HUES64 (cell line): ENCODE data around the gene PTPRN2.

Source experiments
- H3K27ac ChIP-seq: 2 replicates; pipeline ENCODE4 v1.7.0; 2013; ENCODE audit warnings: low read depth, low read length, inconsistent platforms
- H3K27me3 ChIP-seq: 2 replicates; pipeline ENCODE4 v1.6.1; 2013; ENCODE audit warnings: mild to moderate bottlenecking, low read length; ENCODE audit not compliant: insufficient read depth
- H3K36me3 ChIP-seq: 2 replicates; pipeline ENCODE4 v1.6.1; 2013; ENCODE audit warnings: mild to moderate bottlenecking, low read length; ENCODE audit not compliant: insufficient read depth
- H3K4me1 ChIP-seq: 2 replicates; pipeline ENCODE4 v1.6.1; 2013; ENCODE audit warnings: mild to moderate bottlenecking, low read length, moderate library complexity; ENCODE audit not compliant: insufficient read depth
- H3K4me3 ChIP-seq: 2 replicates; pipeline ENCODE4 v1.5.1; 2013; ENCODE audit warnings: mild to moderate bottlenecking, low read length, moderate library complexity
- H3K9ac ChIP-seq: 2 replicates; pipeline ENCODE4 v1.6.1; 2013; ENCODE audit warnings: mild to moderate bottlenecking, low read depth, low read length
- H3K9me3 ChIP-seq: 2 replicates; pipeline ENCODE4 v1.6.1; 2013; ENCODE audit warnings: low read depth, low read length; ENCODE audit not compliant: insufficient read depth
- WGBS: fragments of 150-250, 120-280 bp; methylation state at CpG from one replicate; pipeline ENCODE4 v1.1.7; 2013; ENCODE audit warnings: missing lambda C conversion rate; 5-methylcytosine and 5-hydroxymethylcytosine counted together

Gene PTPRN2

GRCh38 chr7:158026636-158027265 is 560.9 kb downstream of the PTPRN2 start:
- peaks cover 96% of the 10 kb centered on the region for H3K9me3 ChIP-seq
- no peaks in the 10 kb centered on the region for H3K36me3 ChIP-seq
- no peaks in the 10 kb centered on the region for H3K4me1 ChIP-seq
- 82% methylated on average over 17 of the region's 17 CpGs for WGBS
- H3K27ac ChIP-seq = no peak overlapping the region
- H3K27me3 ChIP-seq = no peaks in the 10 kb centered on the region
- H3K4me3 ChIP-seq = 0 out of 2 replicates have a peak overlapping the region, but pooled peaks have one; percentile 10
- H3K9ac ChIP-seq = no peak overlapping the region

GRCh38 chr7:158025686-158026600 is 561.7 kb downstream of the PTPRN2 start:
- no peak overlapping the region for H3K4me3 ChIP-seq
- no peaks in the 10 kb centered on the region for H3K4me1 ChIP-seq
- 88% methylated on average over 28 of the region's 30 CpGs for whole genome bisulfite sequencing
- no peaks in the 10 kb centered on the region for H3K27me3 ChIP-seq
- H3K9ac ChIP-seq = no peak overlapping the region
- H3K27ac ChIP-seq = no peak overlapping the region
- H3K36me3 ChIP-seq = no peaks in the 10 kb centered on the region
- H3K9me3 ChIP-seq = peaks cover 96% of the 10 kb centered on the region

- no peaks in the 10 kb centered on the region for H3K4me1 ChIP-seq
- H3K36me3 ChIP-seq = no peaks in the 10 kb centered on the region
- H3K9me3 ChIP-seq = peaks cover 96% of the 10 kb centered on the region
- no peak overlapping the region for H3K4me3 ChIP-seq
- no peaks in the 10 kb centered on the region for H3K27me3 ChIP-seq
- no peak overlapping the region for H3K27ac ChIP-seq
- WGBS = 82% methylated on average over 5 of the region's 5 CpGs
- H3K9ac ChIP-seq = no peak overlapping the region
Measured at GRCh38 chr7:158024881-158025280, 562.7 kb downstream of the PTPRN2 start.

- Histone ChIP-seq H3K27me3 (no peaks in the 10 kb centered on the region), H3K27ac (no peak overlapping the region), H3K4me1 (no peaks in the 10 kb centered on the region), H3K36me3 (no peaks in the 10 kb centered on the region), H3K4me3 (no peak overlapping the region), H3K9me3 (peaks cover 97% of the 10 kb centered on the region), H3K9ac (no peak overlapping the region)
- 59% methylated on average over 6 of the region's 6 CpGs for WGBS
Measured at GRCh38 chr7:158024351-158024715, 563.3 kb downstream of the PTPRN2 start.

- Histone ChIP-seq H3K4me3 (no peak overlapping the region), H3K9ac (no peak overlapping the region), H3K36me3 (no peaks in the 10 kb centered on the region), H3K27me3 (no peaks in the 10 kb centered on the region), H3K4me1 (no peaks in the 10 kb centered on the region), H3K27ac (no peak overlapping the region), H3K9me3 (peaks cover 98% of the 10 kb centered on the region)
- 81% methylated on average over 7 of the region's 7 CpGs for WGBS
Measured at GRCh38 chr7:158023681-158024350, 563.8 kb downstream of the PTPRN2 start.

GRCh38 chr7:158023157-158023556 is 564.5 kb downstream of the PTPRN2 start:
- 70% methylated on average over 8 of the region's 8 CpGs for WGBS
- H3K9me3 ChIP-seq = peaks cover 97% of the 10 kb centered on the region
- H3K27me3 ChIP-seq = no peaks in the 10 kb centered on the region

GRCh38 chr7:158022601-158023000 is 565.0 kb downstream of the PTPRN2 start:
- 88% methylated on average over 9 of the region's 9 CpGs for WGBS
- H3K9ac ChIP-seq = no peak overlapping the region
- H3K4me3 ChIP-seq = no peak overlapping the region
- no peaks in the 10 kb centered on the region for H3K36me3 ChIP-seq
- peaks cover 97% of the 10 kb centered on the region for H3K9me3 ChIP-seq
- H3K4me1 ChIP-seq = no peaks in the 10 kb centered on the region
- H3K27me3 ChIP-seq = no peaks in the 10 kb centered on the region
- no peak overlapping the region for H3K27ac ChIP-seq

More at GRCh38 chr7:158023157-158023556, 564.5 kb downstream of the PTPRN2 start:
- no peak overlapping the region for H3K9ac ChIP-seq
- no peaks in the 10 kb centered on the region for H3K4me1 ChIP-seq
- no peak overlapping the region for H3K27ac ChIP-seq
- no peak overlapping the region for H3K4me3 ChIP-seq
- H3K36me3 ChIP-seq = no peaks in the 10 kb centered on the region

GRCh38 chr7:158021836-158022235 is 565.8 kb downstream of the PTPRN2 start:
- Histone ChIP-seq H3K36me3 (no peaks in the 10 kb centered on the region), H3K27me3 (no peaks in the 10 kb centered on the region), H3K4me3 (no peak overlapping the region), H3K27ac (no peak overlapping the region), H3K9ac (no peak overlapping the region), H3K4me1 (no peaks in the 10 kb centered on the region), H3K9me3 (peaks cover 97% of the 10 kb centered on the region)
- 86% methylated on average over 4 of the region's 4 CpGs for WGBS

GRCh38 chr7:158020706-158021095 is 566.9 kb downstream of the PTPRN2 start:
- 89% methylated on average over 8 of the region's 8 CpGs for WGBS
- Histone ChIP-seq H3K4me3 (no peak overlapping the region), H3K9me3 (peaks cover 97% of the 10 kb centered on the region), H3K36me3 (no peaks in the 10 kb centered on the region), H3K27ac (no peak overlapping the region), H3K4me1 (no peaks in the 10 kb centered on the region), H3K9ac (no peak overlapping the region), H3K27me3 (no peaks in the 10 kb centered on the region)

GRCh38 chr7:158019726-158020705 is 567.6 kb downstream of the PTPRN2 start:
- H3K9me3 ChIP-seq = peaks cover 97% of the 10 kb centered on the region
- H3K27ac ChIP-seq = no peak overlapping the region
- H3K27me3 ChIP-seq = no peaks in the 10 kb centered on the region
- H3K9ac ChIP-seq = no peak overlapping the region
- no peaks in the 10 kb centered on the region for H3K4me1 ChIP-seq
- no peaks in the 10 kb centered on the region for H3K36me3 ChIP-seq
- H3K4me3 ChIP-seq = no peak overlapping the region
- 80% methylated on average over 27 of the region's 27 CpGs for WGBS
